ENCODE data around the gene KLK12. TPM values are rescaled to one million over a fixed set of nuclear protein-coding genes. Genes with fewer than 3 reads are reported as not detected.

The KLK12 gene
- total and polyA plus RNA-seq, 4 experiments from 2014 or later: not detected

- Histone ChIP-seq H3K4me1 (ENCODE audit: insufficient read depth, low read length) (peaks cover 3% of the 10 kb centered on the region), H3K9me3 (ENCODE audit: control insufficient read depth in 1 of 2, low read length in 2 of 2) (no peaks in the 10 kb centered on the region), H3K36me3 (ENCODE audit: insufficient read depth, low read length) (no peaks in the 10 kb centered on the region), H3K4me3 (ENCODE audit: low read length in 2 of 2) (no peak overlapping the region), H3K27me3 (ENCODE audit: insufficient read depth, low read length) (peaks cover 13% of the 10 kb centered on the region), H3K27ac (ENCODE audit: low read depth, low read length) (no peak overlapping the region)
- intact Hi-C loops (cut with micrococcal nuclease): no loop called here
- Mint-ChIP-seq H3K36me3 (no peaks in the 10 kb centered on the region), H3K9me3 (peaks cover 0 to 5% (median 0%) of the 10 kb centered on the region in 8 donors), H3K4me3 (peak overlapping the region; percentile 39 to 76 (median 65)), H3K4me1 (peaks cover 0 to 6% (median 3%) of the 10 kb centered on the region in 4 donors), H3K27me3 (peaks cover 40 to 42% of the 10 kb centered on the region in 2 donors), H3K27ac (no peak overlapping the region)
- DNase-seq: no peak
- ChIA-PET CTCF (ENCODE audit: partially characterized antibody) (interaction anchor here (0.7 kb wide), 1 partner anchor 17 kb away, joined by 3 read pairs; no protein-coding TSS in a partner anchor), POLR2A (ENCODE audit: partially characterized antibody) (no interaction called here)
Observed at GRCh38 chr19:51065221-51065960, 30.6 kb upstream of the KLK12 start.

GRCh38 chr19:51064534-51065220 lies 29.9 kb upstream of the KLK12 start, which contains the start of gene KLK13:
Gene KLK13, minus strand, starts transcription at chr19:51065092. Its CDS starts 25 bp downstream, at chr19:51065067.
- peak within 1 kb of the TSS; percentile 39 to 76 (median 65) for H3K4me3 Mint-ChIP-seq
- no peak within 1 kb of the TSS for H3K27ac Mint-ChIP-seq
- Histone ChIP-seq H3K9me3 (ENCODE audit: control insufficient read depth in 1 of 2, low read length in 2 of 2) (no peaks in the 10 kb centered on the region), H3K27me3 (ENCODE audit: insufficient read depth, low read length) (peaks cover 13% of the 10 kb centered on the region), H3K4me1 (ENCODE audit: insufficient read depth, low read length) (peaks cover 3% of the 10 kb centered on the region), H3K27ac (ENCODE audit: low read depth, low read length) (no peak within 1 kb of the TSS), H3K36me3 (ENCODE audit: insufficient read depth, low read length) (no peaks in the 10 kb centered on the region), H3K4me3 (ENCODE audit: low read length in 2 of 2) (no peak within 1 kb of the TSS)
- H3K27me3 Mint-ChIP-seq: peaks cover 40 to 43% of the 10 kb centered on the region in 2 donors
- H3K36me3 Mint-ChIP-seq: no peaks in the 10 kb centered on the region
- H3K4me1 Mint-ChIP-seq: peaks cover 0 to 6% (median 3%) of the 10 kb centered on the region in 4 donors
- H3K9me3 Mint-ChIP-seq: peaks cover 0 to 5% (median 0%) of the 10 kb centered on the region in 8 donors
- POLR2A ChIA-PET (ENCODE audit: partially characterized antibody): no interaction called here
- no peak for DNase-seq
- intact Hi-C loops (cut with micrococcal nuclease): no loop called here
- CTCF ChIA-PET (ENCODE audit: partially characterized antibody): no interaction called here

GRCh38 chr19:51063664-51064063 lies 28.9 kb upstream of the KLK12 start:
- no peak overlapping the region for H3K4me3 ChIP-seq (ENCODE audit: low read length in 2 of 2)
- Mint-ChIP-seq H3K27ac (no peak overlapping the region), H3K4me3 (peak overlapping the region in 2 of 8 donors; percentile 9 to 54), H3K36me3 (no peaks in the 10 kb centered on the region), H3K27me3 (peaks cover 40 to 43% of the 10 kb centered on the region in 2 donors), H3K9me3 (peaks cover 0 to 5% (median 0%) of the 10 kb centered on the region in 8 donors), H3K4me1 (peaks cover 0 to 6% (median 3%) of the 10 kb centered on the region in 4 donors)
- intact Hi-C loops (cut with micrococcal nuclease): no loop called here
- H3K27ac ChIP-seq (ENCODE audit: low read depth, low read length): no peak overlapping the region
- ChIA-PET CTCF (ENCODE audit: partially characterized antibody) (no interaction called here), POLR2A (ENCODE audit: partially characterized antibody) (no interaction called here)
- no peaks in the 10 kb centered on the region for H3K36me3 ChIP-seq (ENCODE audit: insufficient read depth, low read length)
- peaks cover 3% of the 10 kb centered on the region for H3K4me1 ChIP-seq (ENCODE audit: insufficient read depth, low read length)
- no peaks in the 10 kb centered on the region for H3K9me3 ChIP-seq (ENCODE audit: control insufficient read depth in 1 of 2, low read length in 2 of 2)
- no peak for DNase-seq
- peaks cover 13% of the 10 kb centered on the region for H3K27me3 ChIP-seq (ENCODE audit: insufficient read depth, low read length)

- peaks cover 0 to 5% (median 3%) of the 10 kb centered on the region in 4 donors for H3K4me1 Mint-ChIP-seq
- no peak overlapping the region for H3K4me3 ChIP-seq (ENCODE audit: low read length in 2 of 2)
Observed at GRCh38 chr19:51060973-51061372, 26.2 kb upstream of the KLK12 start.

GRCh38 chr19:51060336-51060735 lies 25.5 kb upstream of the KLK12 start:
- H3K4me1 Mint-ChIP-seq: peaks cover 0 to 3% (median 3%) of the 10 kb centered on the region in 4 donors
- intact Hi-C loops (cut with micrococcal nuclease): no loop called here
- H3K4me1 ChIP-seq (ENCODE audit: insufficient read depth, low read length): peaks cover 3% of the 10 kb centered on the region
- H3K4me3 ChIP-seq (ENCODE audit: low read length in 2 of 2): no peak overlapping the region
- DNase-seq: no peak
- H3K27ac Mint-ChIP-seq: no peak overlapping the region
- peaks cover 7% of the 10 kb centered on the region for H3K27me3 ChIP-seq (ENCODE audit: insufficient read depth, low read length)
- H3K9me3 Mint-ChIP-seq: peaks cover 0 to 5% (median 0%) of the 10 kb centered on the region in 8 donors
- peaks cover 31 to 36% of the 10 kb centered on the region in 2 donors for H3K27me3 Mint-ChIP-seq
- no peaks in the 10 kb centered on the region for H3K36me3 Mint-ChIP-seq
- ChIA-PET CTCF (ENCODE audit: partially characterized antibody) (no interaction called here), POLR2A (ENCODE audit: partially characterized antibody) (no interaction called here)
- H3K4me3 Mint-ChIP-seq: no peak overlapping the region
- H3K9me3 ChIP-seq (ENCODE audit: control insufficient read depth in 1 of 2, low read length in 2 of 2): no peaks in the 10 kb centered on the region
- no peak overlapping the region for H3K27ac ChIP-seq (ENCODE audit: low read depth, low read length)
- H3K36me3 ChIP-seq (ENCODE audit: insufficient read depth, low read length): no peaks in the 10 kb centered on the region

More at GRCh38 chr19:51060973-51061372, 26.2 kb upstream of the KLK12 start:
- peak overlapping the region in 1 of 8 donors; percentile 26 for H3K4me3 Mint-ChIP-seq
- intact Hi-C loops (cut with micrococcal nuclease): no loop called here
- DNase-seq: no peak
- peaks cover 3% of the 10 kb centered on the region for H3K4me1 ChIP-seq (ENCODE audit: insufficient read depth, low read length)
- H3K9me3 Mint-ChIP-seq: peaks cover 0 to 5% (median 0%) of the 10 kb centered on the region in 8 donors
- H3K36me3 ChIP-seq (ENCODE audit: insufficient read depth, low read length): no peaks in the 10 kb centered on the region
- peaks cover 13% of the 10 kb centered on the region for H3K27me3 ChIP-seq (ENCODE audit: insufficient read depth, low read length)
- H3K27ac Mint-ChIP-seq: no peak overlapping the region
- CTCF ChIA-PET (ENCODE audit: partially characterized antibody): no interaction called here
- H3K36me3 Mint-ChIP-seq: no peaks in the 10 kb centered on the region
- peaks cover 29 to 37% of the 10 kb centered on the region in 2 donors for H3K27me3 Mint-ChIP-seq
- H3K27ac ChIP-seq (ENCODE audit: low read depth, low read length): no peak overlapping the region
- POLR2A ChIA-PET (ENCODE audit: partially characterized antibody): no interaction called here
- H3K9me3 ChIP-seq (ENCODE audit: control insufficient read depth in 1 of 2, low read length in 2 of 2): no peaks in the 10 kb centered on the region

- POLR2A ChIA-PET (ENCODE audit: partially characterized antibody): no interaction called here
- Mint-ChIP-seq H3K27me3 (peaks cover 33 to 38% of the 10 kb centered on the region in 2 donors), H3K9me3 (peaks cover 0 to 5% (median 0%) of the 10 kb centered on the region in 8 donors), H3K36me3 (no peaks in the 10 kb centered on the region), H3K4me1 (peaks cover 0 to 2% (median under 1%) of the 10 kb centered on the region in 4 donors), H3K27ac (no peak overlapping the region), H3K4me3 (no peak overlapping the region)
- peaks cover 3% of the 10 kb centered on the region for H3K27me3 ChIP-seq (ENCODE audit: insufficient read depth, low read length)
- no peak overlapping the region for H3K27ac ChIP-seq (ENCODE audit: low read depth, low read length)
- no peaks in the 10 kb centered on the region for H3K36me3 ChIP-seq (ENCODE audit: insufficient read depth, low read length)
- no peaks in the 10 kb centered on the region for H3K4me1 ChIP-seq (ENCODE audit: insufficient read depth, low read length)
- no peak for DNase-seq
- CTCF ChIA-PET (ENCODE audit: partially characterized antibody): no interaction called here
- H3K4me3 ChIP-seq (ENCODE audit: low read length in 2 of 2): no peak overlapping the region
- H3K9me3 ChIP-seq (ENCODE audit: control insufficient read depth in 1 of 2, low read length in 2 of 2): no peaks in the 10 kb centered on the region
- intact Hi-C loops (cut with micrococcal nuclease): no loop called here
Observed at GRCh38 chr19:51059715-51060114, 24.9 kb upstream of the KLK12 start.

GRCh38 chr19:51055866-51056265 lies 21.1 kb upstream of the KLK12 start:
- Mint-ChIP-seq H3K27ac (no peak overlapping the region), H3K4me3 (no peak overlapping the region), H3K27me3 (peaks cover 27 to 33% of the 10 kb centered on the region in 2 donors), H3K36me3 (no peaks in the 10 kb centered on the region), H3K9me3 (peaks cover 0 to 2% (median 0%) of the 10 kb centered on the region in 8 donors), H3K4me1 (no peaks in the 10 kb centered on the region)
- Histone ChIP-seq H3K4me1 (ENCODE audit: insufficient read depth, low read length) (no peaks in the 10 kb centered on the region), H3K27me3 (ENCODE audit: insufficient read depth, low read length) (no peaks in the 10 kb centered on the region), H3K27ac (ENCODE audit: low read depth, low read length) (no peak overlapping the region), H3K36me3 (ENCODE audit: insufficient read depth, low read length) (no peaks in the 10 kb centered on the region), H3K9me3 (ENCODE audit: control insufficient read depth in 1 of 2, low read length in 2 of 2) (no peaks in the 10 kb centered on the region), H3K4me3 (ENCODE audit: low read length in 2 of 2) (no peak overlapping the region)
- CTCF ChIA-PET (ENCODE audit: partially characterized antibody): no interaction called here
- intact Hi-C loops (cut with micrococcal nuclease): no loop called here
- DNase-seq: no peak
- POLR2A ChIA-PET (ENCODE audit: partially characterized antibody): no interaction called here
